SK-N-SH (cell line): Measurements from ENCODE around the gene FSIP1. TPM values are rescaled to one million over a fixed set of nuclear protein-coding genes. Genes with fewer than 3 reads are reported as not detected.

Experiments
- CTCF ChIA-PET: fragments of 300-600, 350-600 bp; formaldehyde crosslinking; extraction: SDS; loops from one replicate; lab custom pipeline; 2021; lab: Yijun Ruan, JAX
- POLR2A ChIA-PET: fragments of 350-600 bp; sonication (Branson Sonifier 250); formaldehyde crosslinking; extraction: SDS; loops from one replicate; lab custom pipeline; 2020; ENCODE audit warnings: antibody characterized with exemption, inconsistent platforms; lab: Yijun Ruan, JAX
- DNase-seq: peaks from one replicate; pipeline ENCODE4 v3.0.0; 2012
- H2AFZ ChIP-seq: fragments of 200-600 bp; sonication (generic); 2 replicates; pipeline ENCODE4 v1.8.1; 2016; ENCODE audit warnings: antibody characterized with exemption, mild to moderate bottlenecking, low read depth
- H3F3A ChIP-seq: fragments of 200-600 bp; sonication (generic); replicated peaks from 2 replicates; pipeline ENCODE3; 2016; ENCODE audit warnings: antibody characterized with exemption, mild to moderate bottlenecking; ENCODE audit not compliant: insufficient read depth
- H3K27ac ChIP-seq, 2 experiments: fragments of 200-500 bp in 1 of 2; fragments of 200-600 bp in 1 of 2; sonication (Bioruptor generic) in 1 of 2; sonication (generic), shearing (Covaris generic) in 1 of 2; 2 replicates each; pipeline versions ENCODE4 v1.5.1 to v1.6.1; 2014 to 2016; ENCODE audit warnings: low read depth in 2 of 2, inconsistent platforms in 1 of 2, low read length in 1 of 2, mild to moderate bottlenecking in 1 of 2, mixed read lengths in 1 of 2
- H3K27me3 ChIP-seq: fragments of 200-600 bp; sonication (generic), shearing (Covaris generic); 2 replicates; pipeline ENCODE4 v1.6.1; 2016; ENCODE audit warnings: mixed run types; ENCODE audit not compliant: insufficient read depth
- H3K36me3 ChIP-seq, 2 experiments: fragments of 200-500 bp in 1 of 2; fragments of 200-600 bp in 1 of 2; sonication (Bioruptor generic) in 1 of 2; sonication (generic) in 1 of 2; replicated peaks in 1 of 2; 2 replicates each; pipeline versions ENCODE3 to v1.5.1; 2014 to 2016; ENCODE audit warnings: low read length in 1 of 2, mild to moderate bottlenecking in 1 of 2; ENCODE audit not compliant: insufficient read depth in 2 of 2, control insufficient read depth in 1 of 2
- H3K4me1 ChIP-seq, 2 experiments: fragments of 200-500 bp in 1 of 2; fragments of 200-600 bp in 1 of 2; sonication (Bioruptor generic) in 1 of 2; sonication (generic), shearing (Covaris generic) in 1 of 2; 2 replicates each; pipeline versions ENCODE4 v1.5.1 to v1.6.1; 2014 to 2016; ENCODE audit warnings: low read depth in 1 of 2, low read length in 1 of 2, mixed run types in 1 of 2; ENCODE audit not compliant: insufficient read depth in 2 of 2, control insufficient read depth in 1 of 2
- H3K4me2 ChIP-seq: fragments of 200-600 bp; sonication (generic), shearing (Covaris generic); 2 replicates; pipeline ENCODE4 v1.6.1; 2017; ENCODE audit warnings: mixed run types
- H3K4me3 ChIP-seq, 2 experiments: fragments of 200-500 bp in 1 of 2; fragments of 200-600 bp in 1 of 2; sonication (Bioruptor generic) in 1 of 2; sonication (generic), shearing (Covaris generic) in 1 of 2; 2 replicates each; pipeline versions ENCODE4 v1.5.1 to v1.8.1; 2014 to 2016; ENCODE audit warnings: low read depth in 2 of 2, inconsistent platforms in 1 of 2, low read length in 1 of 2, mild to moderate bottlenecking in 1 of 2, mixed read lengths in 1 of 2, moderate library complexity in 1 of 2
- H3K79me2 ChIP-seq: fragments of 200-600 bp; sonication (generic); 2 replicates; pipeline ENCODE4 v1.8.1; 2017; ENCODE audit warnings: mild to moderate bottlenecking; ENCODE audit not compliant: insufficient read depth
- H3K9ac ChIP-seq: fragments of 200-600 bp; sonication (generic); 2 replicates; pipeline ENCODE4 v1.6.1; 2017; ENCODE audit warnings: mixed run types
- H3K9me2 ChIP-seq: fragments of 200-600 bp; sonication (generic); 2 replicates; pipeline ENCODE4 v1.6.1; 2017; ENCODE audit warnings: mixed run types
- H3K9me3 ChIP-seq: fragments of 200-600 bp; sonication (generic); 2 replicates; pipeline ENCODE4 v1.6.1; 2017; ENCODE audit warnings: mixed run types, mild to moderate bottlenecking, moderate library complexity
- H4K20me1 ChIP-seq: fragments of 200-600 bp; sonication (generic); 2 replicates; pipeline ENCODE4 v1.6.1; 2017; ENCODE audit warnings: mild to moderate bottlenecking, mixed run types; ENCODE audit not compliant: insufficient read depth
- CTCF ChIP-seq: fragments of 200-600 bp; sonication (generic); IDR thresholded peaks from 2 replicates; pipeline ENCODE4 v1.6.1; 2017; ENCODE audit warnings: antibody characterized with exemption, mild to moderate bottlenecking, moderate library complexity
- ELF1 ChIP-seq: IDR thresholded peaks from 2 replicates; pipeline ENCODE4 v1.4.0; 2012
- EZH2phosphoT487 ChIP-seq: fragments of 200-600 bp; sonication (generic); IDR thresholded peaks from 2 replicates; pipeline ENCODE4 v1.6.1; 2017; ENCODE audit warnings: low read depth, mixed run types, mild to moderate bottlenecking, antibody characterized with exemption, moderate library complexity, borderline replicate concordance
- FOXJ3 ChIP-seq: sonication (generic); formaldehyde crosslinking; IDR thresholded peaks from 2 replicates; pipeline ENCODE4 v1.5.1; 2020; ENCODE audit warnings: mild to moderate bottlenecking, missing genetic modification reagents
- GATA2 ChIP-seq: sonication (generic); formaldehyde crosslinking; IDR thresholded peaks from 2 replicates; pipeline ENCODE4 v1.5.0; 2020; ENCODE audit warnings: mild to moderate bottlenecking, missing genetic modification reagents
- MAX ChIP-seq: IDR thresholded peaks from 2 replicates; pipeline ENCODE4 v1.4.0; 2012; ENCODE audit warnings: low read depth
- MEF2A ChIP-seq: IDR thresholded peaks from 2 replicates; pipeline ENCODE4 v1.4.0; 2012; ENCODE audit warnings: low read depth, borderline replicate concordance
- MXI1 ChIP-seq: IDR thresholded peaks from 2 replicates; pipeline ENCODE4 v1.6.1; 2012; ENCODE audit warnings: mild to moderate bottlenecking, low read depth, low read length, improper control_type of control experiment
- RAD21 ChIP-seq: IDR thresholded peaks from 2 replicates; pipeline ENCODE4 v1.6.1; 2012; ENCODE audit warnings: mild to moderate bottlenecking, low read length
- TCF12 ChIP-seq: IDR thresholded peaks from 2 replicates; pipeline ENCODE4 v1.4.0; 2012
- TEAD4 ChIP-seq: IDR thresholded peaks from 2 replicates; pipeline ENCODE4 v1.4.0; 2012; ENCODE audit warnings: mild to moderate bottlenecking, borderline replicate concordance; ENCODE audit not compliant: insufficient read depth
- USF1 ChIP-seq: IDR thresholded peaks from 2 replicates; pipeline ENCODE4 v1.4.0; 2012; ENCODE audit warnings: low read depth, borderline replicate concordance
- USF2 ChIP-seq: fragments of 150-350 bp; IDR thresholded peaks from 2 replicates; pipeline ENCODE4 v1.6.1; 2017; ENCODE audit warnings: antibody characterized with exemption, low read length, low read depth, borderline replicate concordance
- ZBTB33 ChIP-seq: IDR thresholded peaks from 2 replicates; pipeline ENCODE4 v1.4.0; 2012; ENCODE audit warnings: low read depth, borderline replicate concordance
- WGBS: methylation state at CpG from one replicate; pipeline ENCODE4 v1.1.6; 2017; ENCODE audit warnings: low lambda C conversion rate; 5-methylcytosine and 5-hydroxymethylcytosine counted together
- polyA plus RNA-seq, 3 experiments: library from polyadenylated mRNA; depleted of rRNA; stranded (reverse); fragments of >200 nt; gene quantifications; 2 replicates each; pipeline ENCODE4 v1.2.3, GENCODE V29; 2012

Gene FSIP1
- polyA plus RNA-seq, 1 of the 3 experiments (the other 2 are of a cell fraction) = 0.43 TPM

GRCh38 chr15:39744334-39745103 is 38.1 kb downstream of the FSIP1 start:
- H2AFZ ChIP-seq = no peak overlapping the region
- H3K79me2 ChIP-seq = no peaks in the 10 kb centered on the region
- H3F3A ChIP-seq = peaks cover 9% of the 10 kb centered on the region
- TF ChIP-seq MAX (no peak), USF2 (no peak), TEAD4 (no peak), ZBTB33 (no peak), RAD21 (no peak), CTCF (no peak), USF1 (no peak), MEF2A (no peak), GATA2 (CRISPR knock-in tag) (no peak), TCF12 (no peak), MXI1 (no peak), FOXJ3 (no peak), EZH2phosphoT487 (no peak), ELF1 (no peak)
- TF ChIP-seq, all 33 proteins: peak for 0
- ChIA-PET POLR2A (no interaction called here), CTCF (interaction anchor here (1.2 to 2.4 kb wide), 2 partner anchors 13 to 1045 kb away, joined by 3 to 18 read pairs; no protein-coding TSS in a partner anchor)
- no peaks in the 10 kb centered on the region for H3K9me2 ChIP-seq
- 100% methylated on average over 5 of the region's 7 CpGs for WGBS
- no peak overlapping the region for H3K27ac ChIP-seq
- no peaks in the 10 kb centered on the region; a peak in 1 of 4 replicates for H3K4me1 ChIP-seq
- no peak overlapping the region for H3K4me3 ChIP-seq
- no peaks in the 10 kb centered on the region for H3K27me3 ChIP-seq
- no peaks in the 10 kb centered on the region for H3K36me3 ChIP-seq
- DNase-seq = no peak
- no peaks in the 10 kb centered on the region for H4K20me1 ChIP-seq
- no peaks in the 10 kb centered on the region for H3K9me3 ChIP-seq
- no peak overlapping the region for H3K4me2 ChIP-seq
- H3K9ac ChIP-seq = no peak overlapping the region
